Measurements from ENCODE around the gene CDH4.

Gene CDH4

GRCh38 chr20:61614706-61615100 lies 362.6 kb downstream of the CDH4 start:
- Histone ChIP-seq H3K4me1 (ENCODE audit: control insufficient read depth in 1 of 2, insufficient read depth in 2 of 2, low read length in 2 of 2) (no peaks in the 10 kb centered on the region), H3K4me3 (ENCODE audit: low read depth in 1 of 2, low read length in 2 of 2) (no peak overlapping the region), H3K9me3 (ENCODE audit: control insufficient read depth in 1 of 2, low read length in 2 of 2) (peaks cover 0 to 8% of the 10 kb centered on the region in 2 donors), H3K27ac (ENCODE audit: low read length) (no peak overlapping the region), H3K36me3 (ENCODE audit: control insufficient read depth in 1 of 2, insufficient read depth in 2 of 2, low read length in 2 of 2) (no peaks in the 10 kb centered on the region), H3K27me3 (ENCODE audit: low read depth, low read length) (no peaks in the 10 kb centered on the region)

- H3K27me3 ChIP-seq (ENCODE audit: low read depth, low read length): no peaks in the 10 kb centered on the region
- no peak overlapping the region for H3K27ac ChIP-seq (ENCODE audit: low read length)
- H3K4me1 ChIP-seq (ENCODE audit: control insufficient read depth in 1 of 2, insufficient read depth in 2 of 2, low read length in 2 of 2): no peaks in the 10 kb centered on the region
- H3K36me3 ChIP-seq (ENCODE audit: control insufficient read depth in 1 of 2, insufficient read depth in 2 of 2, low read length in 2 of 2): no peaks in the 10 kb centered on the region
- peaks cover 0 to 8% of the 10 kb centered on the region in 2 donors for H3K9me3 ChIP-seq (ENCODE audit: control insufficient read depth in 1 of 2, low read length in 2 of 2)
- no peak overlapping the region for H3K4me3 ChIP-seq (ENCODE audit: low read depth in 1 of 2, low read length in 2 of 2)
Measured at GRCh38 chr20:61615806-61616205, 363.7 kb downstream of the CDH4 start.

- no peak overlapping the region for H3K27ac ChIP-seq (ENCODE audit: low read length)
- no peaks in the 10 kb centered on the region for H3K4me1 ChIP-seq (ENCODE audit: control insufficient read depth in 1 of 2, insufficient read depth in 2 of 2, low read length in 2 of 2)
- no peaks in the 10 kb centered on the region for H3K9me3 ChIP-seq (ENCODE audit: control insufficient read depth in 1 of 2, low read length in 2 of 2)
- no peak overlapping the region for H3K4me3 ChIP-seq (ENCODE audit: low read depth in 1 of 2, low read length in 2 of 2)
- no peaks in the 10 kb centered on the region for H3K27me3 ChIP-seq (ENCODE audit: low read depth, low read length)
- H3K36me3 ChIP-seq (ENCODE audit: control insufficient read depth in 1 of 2, insufficient read depth in 2 of 2, low read length in 2 of 2): no peaks in the 10 kb centered on the region
Measured at GRCh38 chr20:61619751-61620150, 367.7 kb downstream of the CDH4 start.

- Histone ChIP-seq H3K27me3 (ENCODE audit: low read depth, low read length) (no peaks in the 10 kb centered on the region), H3K9me3 (ENCODE audit: control insufficient read depth in 1 of 2, low read length in 2 of 2) (no peaks in the 10 kb centered on the region)
Measured at GRCh38 chr20:61620174-61620573, 368.1 kb downstream of the CDH4 start.

GRCh38 chr20:61621035-61621730 lies 369.1 kb downstream of the CDH4 start:
- Histone ChIP-seq H3K27ac (ENCODE audit: low read length) (no peak overlapping the region), H3K9me3 (ENCODE audit: control insufficient read depth in 1 of 2, low read length in 2 of 2) (no peaks in the 10 kb centered on the region), H3K4me3 (ENCODE audit: low read depth in 1 of 2, low read length in 2 of 2) (no peak overlapping the region)

More at GRCh38 chr20:61620174-61620573, 368.1 kb downstream of the CDH4 start:
- Histone ChIP-seq H3K4me3 (ENCODE audit: low read depth in 1 of 2, low read length in 2 of 2) (no peak overlapping the region), H3K36me3 (ENCODE audit: control insufficient read depth in 1 of 2, insufficient read depth in 2 of 2, low read length in 2 of 2) (no peaks in the 10 kb centered on the region), H3K27ac (ENCODE audit: low read length) (no peak overlapping the region), H3K4me1 (ENCODE audit: control insufficient read depth in 1 of 2, insufficient read depth in 2 of 2, low read length in 2 of 2) (no peaks in the 10 kb centered on the region)

DNA sequence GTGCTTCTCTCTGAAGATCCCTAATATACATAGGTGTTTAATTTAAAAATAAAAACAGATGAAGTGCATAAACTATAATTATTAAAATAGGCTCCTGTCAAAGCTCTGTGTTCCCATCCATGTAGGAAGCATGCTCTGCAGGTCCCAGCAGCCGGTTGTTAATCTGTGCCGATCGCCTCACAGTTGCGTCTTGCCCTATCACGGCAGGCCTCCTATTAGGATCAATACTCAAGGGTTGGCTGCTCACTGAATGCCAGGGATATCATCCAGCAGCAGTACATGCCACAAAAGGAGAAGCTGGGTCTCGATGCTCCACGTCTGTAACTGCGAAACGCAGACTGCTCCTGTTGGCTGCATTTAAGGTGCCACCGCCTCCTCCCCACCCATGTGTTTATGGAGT lies 369.8 kb downstream of the CDH4 start:
- no peak overlapping the region for H3K4me3 ChIP-seq (ENCODE audit: low read depth in 1 of 2, low read length in 2 of 2)

More at GRCh38 chr20:61621035-61621730, 369.1 kb downstream of the CDH4 start:
- no peaks in the 10 kb centered on the region for H3K36me3 ChIP-seq (ENCODE audit: control insufficient read depth in 1 of 2, insufficient read depth in 2 of 2, low read length in 2 of 2)
- no peaks in the 10 kb centered on the region for H3K4me1 ChIP-seq (ENCODE audit: control insufficient read depth in 1 of 2, insufficient read depth in 2 of 2, low read length in 2 of 2)
- H3K27me3 ChIP-seq (ENCODE audit: low read depth, low read length): no peaks in the 10 kb centered on the region

DNA sequence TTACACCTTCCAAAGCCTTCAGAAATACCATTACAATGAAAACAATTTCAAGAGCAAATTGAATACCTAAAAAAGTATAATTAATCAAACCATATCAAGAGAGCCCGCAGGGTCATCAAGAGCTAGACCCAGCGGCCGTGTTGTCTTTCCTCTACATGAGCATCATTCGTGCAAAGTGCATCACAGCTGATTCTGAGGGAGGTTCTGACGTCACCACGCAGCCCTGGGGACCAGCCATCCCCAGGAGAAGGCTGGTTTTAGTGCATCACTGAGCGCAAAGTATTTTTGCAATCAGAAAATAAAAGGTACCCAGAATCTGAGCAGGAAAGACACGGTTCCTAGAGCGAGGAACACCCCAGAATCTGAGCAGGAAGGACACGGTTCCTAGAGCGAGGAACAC lies 371.4 kb downstream of the CDH4 start:
- Histone ChIP-seq H3K4me1 (ENCODE audit: control insufficient read depth in 1 of 2, insufficient read depth in 2 of 2, low read length in 2 of 2) (no peaks in the 10 kb centered on the region), H3K27ac (ENCODE audit: low read length) (no peak overlapping the region), H3K4me3 (ENCODE audit: low read depth in 1 of 2, low read length in 2 of 2) (no peak overlapping the region), H3K9me3 (ENCODE audit: control insufficient read depth in 1 of 2, low read length in 2 of 2) (no peaks in the 10 kb centered on the region), H3K27me3 (ENCODE audit: low read depth, low read length) (no peaks in the 10 kb centered on the region), H3K36me3 (ENCODE audit: control insufficient read depth in 1 of 2, insufficient read depth in 2 of 2, low read length in 2 of 2) (no peaks in the 10 kb centered on the region)

More for the DNA sequence above, 369.8 kb downstream of the CDH4 start:
- no peaks in the 10 kb centered on the region for H3K4me1 ChIP-seq (ENCODE audit: control insufficient read depth in 1 of 2, insufficient read depth in 2 of 2, low read length in 2 of 2)
- no peaks in the 10 kb centered on the region for H3K36me3 ChIP-seq (ENCODE audit: control insufficient read depth in 1 of 2, insufficient read depth in 2 of 2, low read length in 2 of 2)
- H3K27ac ChIP-seq (ENCODE audit: low read length): no peak overlapping the region
- no peaks in the 10 kb centered on the region for H3K27me3 ChIP-seq (ENCODE audit: low read depth, low read length)
- no peaks in the 10 kb centered on the region for H3K9me3 ChIP-seq (ENCODE audit: control insufficient read depth in 1 of 2, low read length in 2 of 2)

DNA sequence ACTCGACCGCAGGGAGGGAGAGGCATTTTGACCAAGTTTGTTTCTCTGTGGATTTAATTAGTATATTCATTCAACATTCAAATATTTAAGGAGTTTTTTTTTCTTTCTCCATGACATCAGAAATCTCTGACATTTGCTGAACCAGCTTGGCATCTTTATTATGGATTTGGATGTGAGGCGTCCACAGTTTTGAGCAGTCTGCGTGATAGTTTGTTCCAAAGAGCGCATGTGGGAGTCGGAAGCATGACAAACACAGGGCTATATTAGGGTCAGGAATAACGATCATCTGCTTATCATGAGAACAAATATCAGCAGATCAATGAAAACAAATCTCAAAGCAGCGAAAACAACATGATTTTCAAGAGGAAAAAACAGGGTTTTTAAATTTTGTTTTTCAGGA lies 373.2 kb downstream of the CDH4 start:
- Histone ChIP-seq H3K36me3 (ENCODE audit: control insufficient read depth in 1 of 2, insufficient read depth in 2 of 2, low read length in 2 of 2) (no peaks in the 10 kb centered on the region), H3K27me3 (ENCODE audit: low read depth, low read length) (no peaks in the 10 kb centered on the region), H3K9me3 (ENCODE audit: control insufficient read depth in 1 of 2, low read length in 2 of 2) (no peaks in the 10 kb centered on the region), H3K27ac (ENCODE audit: low read length) (no peak overlapping the region), H3K4me3 (ENCODE audit: low read depth in 1 of 2, low read length in 2 of 2) (no peak overlapping the region), H3K4me1 (ENCODE audit: control insufficient read depth in 1 of 2, insufficient read depth in 2 of 2, low read length in 2 of 2) (no peaks in the 10 kb centered on the region)

- no peaks in the 10 kb centered on the region for H3K4me1 ChIP-seq (ENCODE audit: control insufficient read depth in 1 of 2, insufficient read depth in 2 of 2, low read length in 2 of 2)
- no peaks in the 10 kb centered on the region for H3K36me3 ChIP-seq (ENCODE audit: control insufficient read depth in 1 of 2, insufficient read depth in 2 of 2, low read length in 2 of 2)
- H3K9me3 ChIP-seq (ENCODE audit: control insufficient read depth in 1 of 2, low read length in 2 of 2): no peaks in the 10 kb centered on the region
- H3K4me3 ChIP-seq (ENCODE audit: low read depth in 1 of 2, low read length in 2 of 2): no peak overlapping the region
- H3K27ac ChIP-seq (ENCODE audit: low read length): no peak overlapping the region
- H3K27me3 ChIP-seq (ENCODE audit: low read depth, low read length): no peaks in the 10 kb centered on the region
Measured at GRCh38 chr20:61626412-61626811, 374.4 kb downstream of the CDH4 start.

GRCh38 chr20:61627791-61628415 lies 375.8 kb downstream of the CDH4 start:
- Histone ChIP-seq H3K9me3 (ENCODE audit: control insufficient read depth in 1 of 2, low read length in 2 of 2) (no peaks in the 10 kb centered on the region), H3K4me1 (ENCODE audit: control insufficient read depth in 1 of 2, insufficient read depth in 2 of 2, low read length in 2 of 2) (no peaks in the 10 kb centered on the region), H3K27me3 (ENCODE audit: low read depth, low read length) (no peaks in the 10 kb centered on the region), H3K4me3 (ENCODE audit: low read depth in 1 of 2, low read length in 2 of 2) (no peak overlapping the region), H3K27ac (ENCODE audit: low read length) (no peak overlapping the region), H3K36me3 (ENCODE audit: control insufficient read depth in 1 of 2, insufficient read depth in 2 of 2, low read length in 2 of 2) (no peaks in the 10 kb centered on the region)

DNA sequence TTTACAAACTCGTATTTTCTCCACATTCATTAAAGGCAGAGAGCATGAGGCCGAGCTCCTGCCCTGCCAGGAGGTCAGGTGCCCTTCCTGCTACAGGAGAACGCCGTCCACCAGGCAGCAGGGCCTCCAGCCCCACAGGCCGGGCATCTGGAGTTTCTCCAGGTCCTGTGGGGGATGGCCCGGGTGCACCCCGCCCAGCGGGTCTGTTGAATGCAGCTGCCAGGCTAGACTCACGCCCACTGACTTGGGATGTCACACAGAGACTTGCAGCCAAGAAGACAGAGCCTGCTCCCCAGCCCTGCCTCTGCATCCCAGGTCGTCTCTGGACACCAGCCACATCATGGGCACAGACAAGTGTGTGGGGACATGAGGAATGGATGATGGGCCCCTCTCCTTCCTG lies 376.4 kb downstream of the CDH4 start:
- no peak overlapping the region for H3K4me3 ChIP-seq (ENCODE audit: low read depth in 1 of 2, low read length in 2 of 2)
- no peaks in the 10 kb centered on the region for H3K4me1 ChIP-seq (ENCODE audit: control insufficient read depth in 1 of 2, insufficient read depth in 2 of 2, low read length in 2 of 2)
- no peaks in the 10 kb centered on the region for H3K36me3 ChIP-seq (ENCODE audit: control insufficient read depth in 1 of 2, insufficient read depth in 2 of 2, low read length in 2 of 2)
- H3K27ac ChIP-seq (ENCODE audit: low read length): no peak overlapping the region
- no peaks in the 10 kb centered on the region for H3K27me3 ChIP-seq (ENCODE audit: low read depth, low read length)
- H3K9me3 ChIP-seq (ENCODE audit: control insufficient read depth in 1 of 2, low read length in 2 of 2): no peaks in the 10 kb centered on the region
